Measurements from ENCODE around the gene BTRC.
A peak's percentile ranks its signal among the peaks of the same experiment; 100 is the strongest.
"Not testable (repeated sequence)": the region's sequence is repeated elsewhere in the genome, so short reads cannot be mapped to it uniquely, and the experiment has no call there.

Gene BTRC

DNA sequence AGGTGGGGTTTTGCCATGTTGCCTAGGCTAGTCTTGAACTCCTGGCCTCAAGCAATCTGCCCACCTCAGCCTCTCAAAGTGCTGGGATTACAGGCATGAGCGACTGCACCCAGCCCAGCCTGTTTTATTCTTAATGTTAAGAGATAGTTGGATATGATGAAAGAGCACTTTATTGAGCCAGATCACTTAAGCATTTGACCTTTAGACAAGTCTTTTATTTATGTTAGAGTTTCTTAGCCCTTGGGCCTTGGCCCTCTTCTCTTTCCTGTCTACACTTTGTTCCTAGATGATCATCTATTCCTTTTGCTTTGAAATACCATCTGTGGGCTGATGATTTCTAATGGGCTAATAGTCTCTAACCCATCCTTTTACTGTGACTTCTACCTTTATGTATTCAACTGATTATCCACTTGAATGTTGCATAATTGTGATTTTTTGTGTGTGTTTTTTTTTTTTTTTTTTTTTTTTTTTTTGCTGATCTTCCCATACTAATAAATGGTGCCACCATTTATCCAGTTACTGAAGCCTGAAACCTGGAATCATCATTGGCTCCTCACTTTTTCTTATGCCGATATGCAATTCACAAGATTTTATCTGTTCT, 34.8 kb downstream of the BTRC start:
- no peak for DNase-seq

- DNase-seq = not testable (repeated sequence)
Observed at GRCh38 chr10:101389532-101389931, 35.6 kb downstream of the BTRC start.

- no peak for DNase-seq
Observed at GRCh38 chr10:101389986-101390531, 36.1 kb downstream of the BTRC start.

DNA sequence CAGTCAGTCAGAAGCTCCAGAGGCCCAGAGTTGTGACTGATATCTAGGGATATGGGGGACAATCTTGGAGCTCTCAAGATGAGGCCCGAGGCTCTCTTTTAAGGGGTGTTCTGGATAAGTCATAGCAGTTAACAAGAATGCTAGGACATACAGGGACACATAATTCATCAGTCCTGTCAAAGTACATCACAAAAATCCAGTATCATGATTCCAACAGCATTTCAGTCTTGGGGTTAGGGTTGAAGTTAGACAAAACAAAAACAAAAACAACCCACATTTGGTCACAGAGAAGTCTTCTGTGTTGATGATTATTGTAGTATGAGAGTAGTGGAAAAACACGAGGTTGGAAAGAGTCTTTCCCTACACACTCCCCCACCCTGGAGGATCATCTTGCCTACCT, 39.4 kb downstream of the BTRC start:
- DNase-seq = no peak

DNA sequence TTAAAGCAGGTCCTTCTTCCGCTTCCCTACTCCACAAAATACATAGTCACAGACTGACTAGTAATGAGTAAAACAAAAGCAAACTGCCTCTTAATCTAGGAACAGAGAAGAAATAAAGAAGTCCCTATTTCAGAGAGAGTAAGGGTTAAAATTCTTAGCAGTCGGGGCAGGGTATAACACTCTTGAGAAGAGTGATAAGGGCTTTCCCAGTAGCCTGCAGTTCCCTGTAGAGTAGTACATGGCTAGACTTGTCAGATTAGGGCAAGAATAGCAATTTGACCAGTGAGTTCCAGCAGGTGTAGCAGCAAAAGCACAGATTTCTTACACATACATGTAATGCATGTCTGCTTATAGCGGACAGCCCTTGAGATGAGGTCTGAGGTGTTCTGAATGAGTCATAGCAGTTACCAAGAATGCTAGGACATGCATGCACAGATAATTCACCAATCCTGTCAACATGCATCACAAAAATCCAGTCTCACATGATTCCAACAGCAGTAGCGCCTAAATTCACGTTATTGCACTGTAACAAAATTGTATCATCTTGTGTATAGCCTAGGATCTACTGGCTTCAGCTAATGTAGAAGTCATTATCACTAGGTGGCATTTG, 40.7 kb downstream of the BTRC start:
- DNase-seq = no peak

- DNase-seq = peak; percentile 32
Observed at GRCh38 chr10:101397140-101397539, 43.2 kb downstream of the BTRC start.

DNA sequence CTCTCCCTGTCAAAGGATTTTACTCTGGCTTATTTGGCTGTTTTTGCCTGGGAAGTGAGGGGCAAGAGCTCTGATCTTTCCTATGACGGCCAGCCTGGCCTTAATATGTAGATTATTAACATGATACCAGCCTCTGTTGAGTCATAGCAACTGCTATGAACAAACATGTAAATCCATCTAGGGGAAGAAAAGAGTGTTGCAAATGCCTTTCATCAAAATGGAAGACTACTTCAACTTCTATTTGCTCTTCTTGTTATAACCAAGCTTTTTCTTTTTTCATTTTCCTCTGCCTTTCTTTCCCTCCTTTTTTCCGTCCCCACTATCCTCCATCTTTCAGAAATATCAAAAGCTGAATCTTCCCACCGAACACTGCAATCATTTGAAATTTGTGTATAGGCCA, 46.6 kb downstream of the BTRC start:
- no peak for DNase-seq

DNA sequence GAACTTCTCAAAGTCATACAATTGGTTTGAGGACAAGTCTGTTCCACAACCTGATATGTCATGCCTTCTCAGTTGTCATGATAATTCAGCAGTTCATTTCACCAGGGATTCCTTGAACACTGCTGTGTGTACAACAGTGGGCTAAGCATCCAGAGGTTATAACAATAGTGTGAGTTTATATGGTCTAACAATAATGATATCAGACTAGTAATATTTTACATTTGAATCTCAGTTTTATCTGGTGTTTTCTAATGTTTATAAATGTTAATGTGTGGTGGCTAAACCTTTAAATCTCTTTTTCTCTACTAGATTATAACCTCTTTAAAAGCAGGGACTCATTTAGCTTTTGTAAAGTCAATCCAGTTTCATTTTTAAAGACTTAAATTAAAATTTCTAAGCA, 48.7 kb downstream of the BTRC start:
- no peak for DNase-seq

GRCh38 chr10:101403161-101403560, 49.2 kb downstream of the BTRC start:
- DNase-seq = no peak

- no peak for DNase-seq
Observed at GRCh38 chr10:101405001-101405400, 51.0 kb downstream of the BTRC start.

DNA sequence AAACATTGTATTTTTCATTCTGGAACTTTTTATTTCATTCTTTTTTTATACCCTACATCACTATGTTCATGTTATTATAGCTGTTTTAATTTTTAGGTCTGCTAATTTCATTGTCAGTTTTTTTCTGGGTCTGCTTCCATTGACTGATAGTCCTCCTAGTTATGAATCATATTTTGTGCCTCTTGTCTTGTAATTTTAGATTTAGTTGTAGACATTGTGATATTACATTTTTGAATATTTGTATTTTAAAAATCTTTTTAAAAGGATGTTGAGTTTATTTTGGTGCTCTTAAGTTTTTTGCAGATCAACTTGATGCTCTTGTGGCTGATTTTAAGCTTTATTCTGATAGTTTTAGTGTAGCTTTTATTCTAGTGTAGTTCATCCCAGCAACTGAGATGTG, 57.6 kb downstream of the BTRC start:
- no peak for DNase-seq

- no peak for DNase-seq
Observed at GRCh38 chr10:101414034-101414433, 60.1 kb downstream of the BTRC start.

- DNase-seq = no peak
Observed at GRCh38 chr10:101415884-101416283, 61.9 kb downstream of the BTRC start.

- not testable (repeated sequence) for DNase-seq
Observed at GRCh38 chr10:101421967-101422366, 68.0 kb downstream of the BTRC start.

DNA sequence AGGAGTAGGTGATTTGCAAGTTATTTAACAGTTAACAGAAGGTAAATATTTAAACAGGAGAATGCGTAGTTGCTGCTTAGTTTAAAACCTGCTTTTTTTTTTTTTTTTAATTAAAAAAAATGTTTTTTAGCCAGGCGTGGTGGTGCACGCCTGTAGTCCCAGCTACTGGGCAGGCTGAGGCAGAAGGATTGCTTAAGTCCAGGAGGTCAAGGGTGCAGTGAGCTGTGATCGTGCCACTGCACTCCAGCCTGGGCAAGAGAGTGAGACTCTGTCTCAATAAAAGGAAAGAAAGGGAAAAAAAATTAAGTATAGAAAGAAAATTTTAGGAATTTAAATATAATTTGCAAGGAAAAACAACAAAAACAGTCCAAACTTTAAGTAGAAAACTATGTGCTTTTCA, 71.6 kb downstream of the BTRC start:
- no peak for DNase-seq

- DNase-seq = no peak
Observed at GRCh38 chr10:101428036-101428435, 74.1 kb downstream of the BTRC start.

DNA sequence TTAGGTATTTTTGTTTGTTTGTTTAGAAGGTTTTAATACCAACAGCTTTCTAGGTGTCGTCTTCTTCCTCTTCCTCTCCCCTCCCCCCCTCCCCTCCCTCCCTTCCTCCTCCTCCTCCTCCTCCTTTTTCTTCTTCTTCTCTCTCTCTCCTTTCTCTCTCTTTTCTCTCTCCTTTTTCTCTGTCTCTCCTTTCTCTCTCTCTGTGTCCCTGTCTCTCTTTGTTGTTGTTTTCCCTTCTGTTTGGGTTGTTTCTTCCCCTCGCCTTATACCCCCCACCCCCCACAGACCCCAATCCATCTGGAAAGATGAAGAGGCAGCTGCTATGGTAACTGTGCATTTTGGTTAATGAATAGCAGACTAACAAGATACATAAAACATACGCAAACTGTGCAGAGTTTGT, 75.5 kb downstream of the BTRC start:
- no peak for DNase-seq

DNA sequence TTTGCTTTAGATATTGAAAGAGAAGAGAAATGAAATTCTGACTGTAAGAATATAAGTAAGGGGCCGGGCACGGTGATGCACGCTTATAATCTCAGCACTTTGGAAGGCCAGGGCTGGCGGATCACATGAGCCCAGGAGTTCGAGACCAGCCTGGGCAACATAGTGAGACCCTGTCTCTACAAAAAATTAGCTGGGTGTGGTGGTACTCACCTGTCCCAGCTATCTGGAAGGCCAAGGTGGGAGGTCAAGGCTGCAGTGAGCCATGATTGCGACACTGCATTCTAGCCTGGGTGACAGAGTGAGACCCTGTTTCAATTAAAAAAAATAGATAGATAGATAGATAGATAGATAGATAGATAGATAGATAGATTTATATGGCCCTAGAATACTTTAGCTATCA, 82.3 kb downstream of the BTRC start:
- no peak for DNase-seq

- no peak for DNase-seq
Observed at GRCh38 chr10:101438881-101439391, 85.0 kb downstream of the BTRC start.

GRCh38 chr10:101441541-101442455, 87.8 kb downstream of the BTRC start:
- DNase-seq = peak; percentile 56

DNA sequence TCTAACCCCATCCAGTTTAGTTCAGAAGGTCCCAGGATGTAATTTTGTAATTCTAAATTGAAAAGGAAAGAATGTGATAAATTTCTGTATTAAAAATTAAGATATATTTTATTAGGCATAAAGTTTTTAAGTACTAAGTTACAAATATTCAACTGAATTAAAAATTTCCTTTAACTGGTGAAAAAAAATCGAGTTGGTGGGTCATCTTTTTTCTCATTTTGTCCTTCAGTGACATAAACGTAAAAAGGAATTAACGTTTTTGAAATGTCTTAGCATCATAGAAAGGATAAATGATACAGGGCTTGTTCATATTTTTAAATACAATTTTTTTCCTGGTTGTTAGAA, 88.5 kb downstream of the BTRC start:
- DNase-seq = no peak

- DNase-seq = peak; percentile 69
Observed at GRCh38 chr10:101444058-101444898, 90.3 kb downstream of the BTRC start.

DNA sequence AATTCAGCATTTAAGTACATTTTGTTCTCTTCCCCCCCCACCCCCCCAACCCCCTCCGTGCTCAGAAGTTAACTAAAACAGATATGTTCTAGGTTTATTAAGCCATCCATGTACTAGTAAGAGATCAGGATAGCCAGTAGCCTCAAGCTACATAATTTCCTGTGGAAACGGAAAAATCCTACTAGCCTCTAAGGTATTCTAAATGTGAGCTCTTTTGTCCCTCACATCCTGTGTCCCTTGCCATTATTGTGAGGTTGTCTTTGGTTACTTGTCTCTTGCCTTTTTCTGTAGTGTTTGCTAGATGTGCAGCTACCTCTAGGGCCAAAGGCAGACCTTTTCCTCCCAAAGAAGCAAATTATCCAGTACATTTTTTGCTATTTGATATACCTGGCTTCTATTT, 92.1 kb downstream of the BTRC start:
- no peak for DNase-seq
